K562 (cell line): ENCODE measurements around the gene MAPT. TPM values are rescaled to one million over a fixed set of nuclear protein-coding genes. Genes with fewer than 3 reads are reported as not detected.

Experiments
- BRD4 ChIP-seq: fragments of 200-600 bp; sonication (generic); IDR thresholded peaks from 2 replicates; pipeline ENCODE4 v1.6.1; 2017; ENCODE audit warnings: inconsistent platforms
- BRF1 ChIP-seq: IDR thresholded peaks from 3 replicates; pipeline ENCODE4 v1.6.1; 2011; ENCODE audit warnings: borderline replicate concordance, mild to moderate bottlenecking; ENCODE audit not compliant: insufficient read length; ENCODE audit errors: extremely low read depth
- CREB3 ChIP-seq: fragments of 450-650 bp; conservative IDR thresholded peaks from 2 replicates; pipeline ENCODE4 v1.6.1; 2016; ENCODE audit warnings: missing genetic modification characterization, low read depth, mild to moderate bottlenecking, missing compliant biosample characterization, moderate library complexity
- ETV6 ChIP-seq, 3 experiments: fragments of 150-350 bp in 1 of 3; sonication (generic) in 1 of 3; formaldehyde crosslinking in 1 of 3; IDR thresholded peaks; 2 replicates each; pipeline versions ENCODE4 v1.6.1 to v1.8.0; 2014 to 2022; ENCODE audit warnings: borderline replicate concordance in 2 of 3, low read depth in 2 of 3, antibody characterized with exemption in 1 of 3, low read length in 1 of 3, mild to moderate bottlenecking in 1 of 3, missing genetic modification reagents in 1 of 3
- FOXM1 ChIP-seq, 2 experiments: fragments of 450-650 bp in 1 of 2; sonication (generic) in 1 of 2; formaldehyde crosslinking in 1 of 2; IDR thresholded peaks; 2 replicates each; pipeline versions ENCODE4 v1.6.1 to v1.9.0; 2017 to 2022; ENCODE audit warnings: low read depth in 2 of 2, mild to moderate bottlenecking in 2 of 2, missing genetic modification reagents in 1 of 2, moderate library complexity in 1 of 2
- MIER1 ChIP-seq: fragments of 450-650 bp; IDR thresholded peaks from 2 replicates; pipeline ENCODE4 v1.6.1; 2016; ENCODE audit warnings: antibody characterized with exemption, mild to moderate bottlenecking, low read depth
- NR3C1 ChIP-seq: sonication (generic); formaldehyde crosslinking; IDR thresholded peaks from 2 replicates; pipeline ENCODE4 v1.8.1; 2022; ENCODE audit warnings: missing genetic modification reagents
- PHTF2 ChIP-seq: fragments of 250-450 bp; sonication (Bioruptor Pico); IDR thresholded peaks from 2 replicates; pipeline ENCODE4 v1.5.0; 2021; ENCODE audit warnings: mild to moderate bottlenecking
- SFPQ ChIP-seq: fragments of 200-400 bp; formaldehyde crosslinking; IDR thresholded peaks from 2 replicates; pipeline ENCODE4 v1.6.1; 2017; ENCODE audit warnings: mild to moderate bottlenecking, low read depth, low read length, moderate library complexity
- TEAD2 ChIP-seq: fragments of 450-650 bp; IDR thresholded peaks from 2 replicates; pipeline ENCODE4 v1.6.1; 2016; ENCODE audit warnings: missing genetic modification characterization, control low read depth, missing compliant biosample characterization
- XRCC5 ChIP-seq: fragments of 200-400 bp; formaldehyde crosslinking; IDR thresholded peaks from 2 replicates; pipeline ENCODE4 v1.6.1; 2017; ENCODE audit warnings: low read depth, mild to moderate bottlenecking, low read length
- ZBTB40 ChIP-seq, 2 experiments: fragments of 450-650 bp in 1 of 2; sonication (generic) in 1 of 2; formaldehyde crosslinking in 1 of 2; IDR thresholded peaks; 2 replicates each; pipeline versions ENCODE4 v1.7.1 to v1.9.0; 2016 to 2022; ENCODE audit warnings: inconsistent platforms in 1 of 2, mild to moderate bottlenecking in 1 of 2, missing genetic modification reagents in 1 of 2
- ZNF140 ChIP-seq: fragments of 250-450 bp; sonication (Bioruptor Pico); IDR thresholded peaks from 2 replicates; pipeline ENCODE4 v1.8.0; 2021; ENCODE audit warnings: moderate library complexity, mild to moderate bottlenecking, inconsistent platforms
- ZNF311 ChIP-seq: fragments of 250-450 bp; sonication (Bioruptor Pico); IDR thresholded peaks from 2 replicates; pipeline ENCODE4 v1.4.0; 2020; ENCODE audit warnings: mild to moderate bottlenecking, moderate library complexity
- polyA plus RNA-seq, 8 experiments: library from polyadenylated mRNA; depleted of rRNA in 4 of 8; stranded (reverse) in 5 of 8; unstranded in 3 of 8; fragments of >200 nt; fragmentation: Nextera tagmentation in 2 of 8; fragmentation: Illumina TruSeq in 1 of 8; extraction: Ambion mirVana in 2 of 8; extraction: Trizol in 1 of 8; gene quantifications; 2 replicates each; pipeline versions ENCODE4 v1.2.1 to v1.2.3, GENCODE V29; 2011 to 2014; ENCODE audit warnings: inconsistent platforms in 1 of 8, missing spikeins in 1 of 8
- total RNA-seq, 7 experiments: library from RNA; depleted of rRNA in 6 of 7; stranded (reverse); fragments of >200 nt in 6 of 7; fragmentation: Illumina TruSeq in 2 of 7; extraction: Trizol in 2 of 7; gene quantifications; 2 replicates each; pipeline versions ENCODE4 v1.2.1 to v1.2.3, GENCODE V29; 2011 to 2021; ENCODE audit warnings: low replicate concordance in 1 of 7

MAPT gene
- total and polyA plus RNA-seq, 9 of the 15 experiments (the other 6 are each of a cell fraction or from before 2014, with no cell fraction given): 0.04 to 1.1 (median 0.36) TPM

- TF ChIP-seq ZBTB40 (IDR thresholded peaks at IDR 0.05): no peak
- TF ChIP-seq ZBTB40 (CRISPR knock-in tag; IDR thresholded peaks at IDR 0.05): no peak
- peak; percentile 94 for TF ChIP-seq MIER1
- TF ChIP-seq BRD4: no peak
- no peak for TF ChIP-seq XRCC5
- TF ChIP-seq CREB3 (tag): no peak
- no peak for TF ChIP-seq ZNF140
- TF ChIP-seq ETV6 (IDR thresholded peaks at IDR 0.05; ENCODE audit: borderline replicate concordance in 1 of 2, low read depth in 2 of 2, low read length in 1 of 2): no peak
- TF ChIP-seq ETV6 (CRISPR knock-in tag; IDR thresholded peaks at IDR 0.05; ENCODE audit: borderline replicate concordance): no peak
- TF ChIP-seq FOXM1 (IDR thresholded peaks at IDR 0.05; ENCODE audit: low read depth): no peak
- no peak for TF ChIP-seq FOXM1 (CRISPR knock-in tag; IDR thresholded peaks at IDR 0.05; ENCODE audit: low read depth)
- TF ChIP-seq TEAD2: peak; percentile 93
- TF ChIP-seq ZNF311: no peak
- no peak for TF ChIP-seq NR3C1 (CRISPR knock-in tag)
- no peak for TF ChIP-seq PHTF2 (CRISPR knock-in tag)
- no peak for TF ChIP-seq BRF1
- TF ChIP-seq SFPQ: no peak
Measured at GRCh38 chr17:45857977-45858708, 36.2 kb upstream of the MAPT start (continued).
